Retina (tissue), 1 donor: ENCODE results near the gene WDR27.
A peak's percentile ranks its signal among the peaks of the same experiment; 100 is the strongest.

Source experiments
- DNase-seq: peaks from one replicate; pipeline ENCODE4 v3.0.0-alpha.2; 2016

The WDR27 gene

DNA sequence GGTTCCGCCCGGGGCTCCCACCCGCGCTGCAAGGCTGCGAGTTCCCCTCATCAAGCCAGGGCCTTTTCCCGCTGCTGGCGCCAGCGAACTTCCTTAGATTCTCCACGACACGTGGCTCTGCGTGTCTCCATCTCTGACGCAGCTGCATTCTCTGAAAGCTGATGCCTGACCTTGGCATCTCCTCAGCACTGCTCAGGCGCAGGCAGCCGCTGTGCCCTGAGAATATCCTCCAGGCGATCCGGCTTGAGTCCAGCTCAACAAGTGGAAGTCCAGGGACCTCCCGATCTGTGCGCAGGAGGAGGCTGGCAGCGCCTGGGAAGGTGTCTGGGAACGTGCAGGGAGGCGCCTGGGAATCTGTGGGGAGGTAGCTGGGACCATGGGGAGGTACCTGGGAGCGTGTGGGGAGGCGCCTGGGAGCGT lies 277.0 kb downstream of the WDR27 start:
- DNase-seq: no peak

DNA sequence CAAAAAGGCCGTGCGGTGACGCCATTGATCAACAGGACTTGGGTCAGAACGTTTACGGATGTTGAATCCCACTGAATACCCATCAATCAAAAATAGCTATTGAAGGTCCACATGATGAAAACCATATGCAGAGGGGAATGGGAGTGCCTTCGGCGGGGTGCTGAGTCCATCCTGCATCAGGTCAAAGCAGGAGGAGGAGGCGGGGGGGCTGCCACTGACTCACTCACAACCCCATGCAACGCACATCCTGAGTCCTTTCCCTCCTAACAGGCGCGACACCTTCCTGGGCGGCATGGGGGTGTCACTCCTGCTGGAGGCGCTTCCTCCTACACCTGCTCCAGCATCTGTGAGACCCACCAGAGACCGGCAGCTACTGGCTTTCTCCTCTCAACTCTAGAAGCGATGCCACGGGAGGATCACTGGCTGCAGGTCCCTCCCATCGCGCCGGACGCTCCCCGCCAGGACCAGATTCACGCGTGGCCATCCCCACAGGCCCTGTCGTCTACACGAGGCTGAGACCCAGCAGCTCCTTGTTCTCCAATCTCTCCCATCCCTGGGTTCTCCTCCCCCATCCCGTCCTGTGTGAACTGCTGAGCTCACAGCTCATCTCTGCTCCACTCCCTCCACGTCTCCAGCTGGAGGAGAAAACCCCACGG lies 277.6 kb downstream of the WDR27 start:
- no peak for DNase-seq

DNA sequence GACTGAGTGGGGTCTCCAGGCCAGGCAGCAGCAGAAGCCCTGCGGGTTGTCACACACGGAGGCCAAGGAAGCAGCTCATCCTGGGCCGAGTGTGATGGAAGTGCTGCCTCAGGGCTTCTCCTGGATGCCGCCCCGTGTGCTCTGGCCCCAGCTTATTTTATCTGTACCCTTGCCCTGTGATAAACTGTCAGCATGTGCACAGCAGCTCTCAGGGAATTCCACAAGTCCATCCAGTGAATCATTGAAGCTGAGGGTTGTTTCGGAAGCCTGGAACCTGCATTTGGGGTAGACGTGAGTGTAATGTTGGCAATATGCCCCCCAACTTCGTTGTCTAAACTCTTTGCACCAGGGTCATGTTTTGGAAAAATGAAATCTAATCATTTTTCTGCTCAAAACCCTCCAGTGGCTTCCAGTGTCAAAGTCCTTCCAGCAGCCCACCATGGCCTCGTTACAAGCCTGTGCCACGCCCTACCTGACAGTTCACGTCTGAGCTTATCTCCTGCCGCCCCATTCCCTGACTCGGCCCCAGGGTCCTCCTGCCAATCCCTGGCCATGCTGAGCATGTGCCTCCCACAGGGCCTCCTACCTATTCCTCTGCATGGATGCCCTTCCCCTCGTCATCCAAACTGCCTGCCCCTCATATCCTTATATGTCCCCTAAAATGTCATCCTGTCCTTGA lies 280.1 kb downstream of the WDR27 start:
- no peak for DNase-seq

DNA sequence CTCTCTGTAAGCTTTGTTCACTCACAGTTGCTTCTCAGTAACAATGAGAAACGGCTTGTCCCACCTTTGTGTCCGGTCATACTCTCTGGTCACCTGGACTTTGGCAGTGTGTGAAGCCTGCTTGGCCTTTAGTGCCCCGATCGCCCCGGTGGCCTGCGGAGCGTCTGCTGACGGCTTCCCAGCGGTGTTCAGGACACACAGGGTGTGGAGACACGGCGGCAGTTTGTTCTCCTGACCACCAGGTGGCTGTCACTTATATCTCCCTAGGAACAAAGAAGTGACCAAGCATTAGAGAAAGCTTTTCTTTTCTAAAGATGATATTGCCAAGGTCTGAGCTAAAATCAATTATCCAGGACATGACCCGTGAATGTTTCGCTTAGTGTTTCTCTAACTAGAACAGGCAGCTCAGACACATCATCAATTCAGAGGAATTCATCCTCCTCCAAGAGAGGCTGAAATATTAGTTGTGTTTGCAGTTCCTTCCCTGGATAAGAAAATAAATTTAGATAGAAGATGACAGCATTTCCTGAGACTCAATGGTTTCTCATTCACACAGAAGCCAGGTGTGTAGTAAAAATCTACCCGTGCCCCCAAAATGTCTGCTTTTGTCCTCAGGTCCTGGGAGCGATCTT lies 280.8 kb downstream of the WDR27 start:
- DNase-seq: peak; percentile 73

DNA sequence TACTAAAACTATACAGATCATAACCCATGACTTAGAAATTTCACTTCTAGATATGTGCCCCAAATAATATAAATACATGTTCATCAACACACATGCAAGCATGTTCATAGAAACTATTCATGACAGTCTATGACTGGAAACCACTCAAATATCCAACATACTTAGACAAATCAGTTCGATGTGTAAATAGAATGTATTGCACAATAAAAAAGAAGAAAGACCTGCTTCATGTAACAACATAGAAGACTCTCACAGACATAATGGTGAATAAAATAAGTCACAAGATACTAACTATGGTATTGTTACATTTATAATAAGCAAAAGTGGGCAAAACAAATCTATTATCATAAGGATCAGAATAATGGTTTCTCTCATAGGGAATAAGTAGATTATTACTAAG lies 284.7 kb downstream of the WDR27 start:
- DNase-seq: no peak

DNA sequence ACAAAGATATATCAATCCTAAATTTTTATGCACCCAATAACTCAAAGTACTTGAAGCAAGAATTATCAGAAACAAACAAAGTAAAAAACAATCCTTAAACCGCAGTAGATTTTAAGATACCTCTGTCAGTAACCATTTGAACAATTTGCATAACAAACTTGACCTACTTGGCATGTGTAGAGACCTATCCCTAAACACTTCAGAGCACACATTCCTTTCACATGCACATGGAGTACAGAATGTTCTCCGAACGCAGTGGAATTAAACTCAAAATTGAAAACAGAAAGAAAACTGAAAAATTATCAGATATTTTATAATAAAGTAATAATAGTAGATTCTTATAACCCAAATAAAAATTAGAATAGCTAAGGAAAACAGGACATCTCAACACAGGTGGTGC lies 285.6 kb downstream of the WDR27 start:
- DNase-seq: no peak

DNA sequence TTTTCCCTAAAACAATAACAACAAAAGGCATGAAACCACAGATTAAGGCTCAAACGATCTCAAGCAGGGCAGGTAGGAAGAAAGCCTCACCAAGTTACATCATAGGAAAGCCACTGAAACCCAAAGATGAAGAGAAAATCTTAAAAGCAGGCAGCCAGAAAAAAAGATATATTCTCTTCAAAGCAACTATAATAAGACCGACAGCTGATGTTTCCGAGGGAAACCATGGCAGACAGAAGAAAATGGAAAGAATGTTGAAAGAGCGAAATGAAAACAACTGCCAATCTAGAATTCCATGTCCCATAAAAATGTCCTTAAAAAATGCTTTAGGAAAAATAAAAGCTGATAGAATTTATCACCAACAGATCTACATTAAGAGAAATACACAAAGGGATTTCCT lies 286.6 kb downstream of the WDR27 start:
- no peak for DNase-seq

DNA sequence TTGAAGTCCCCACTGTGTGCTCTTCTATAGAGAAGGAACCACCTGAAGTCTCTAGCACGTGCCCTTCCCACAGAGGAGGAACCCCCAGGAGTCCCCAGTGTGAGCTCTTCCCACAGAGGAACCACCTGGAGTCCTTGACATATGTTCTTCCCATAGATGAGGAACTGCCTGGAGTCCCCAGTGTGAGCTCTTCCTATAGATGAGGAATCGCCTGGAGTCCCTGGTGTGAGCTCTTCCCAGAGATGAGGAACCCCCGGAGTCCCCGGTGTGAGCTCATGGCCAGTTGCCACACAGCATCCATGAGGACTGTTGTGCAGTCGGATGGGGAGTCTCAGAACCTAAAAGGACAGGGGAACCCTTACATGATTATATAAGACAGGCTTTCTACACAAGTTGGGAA lies 290.1 kb downstream of the WDR27 start:
- DNase-seq: no peak

DNA sequence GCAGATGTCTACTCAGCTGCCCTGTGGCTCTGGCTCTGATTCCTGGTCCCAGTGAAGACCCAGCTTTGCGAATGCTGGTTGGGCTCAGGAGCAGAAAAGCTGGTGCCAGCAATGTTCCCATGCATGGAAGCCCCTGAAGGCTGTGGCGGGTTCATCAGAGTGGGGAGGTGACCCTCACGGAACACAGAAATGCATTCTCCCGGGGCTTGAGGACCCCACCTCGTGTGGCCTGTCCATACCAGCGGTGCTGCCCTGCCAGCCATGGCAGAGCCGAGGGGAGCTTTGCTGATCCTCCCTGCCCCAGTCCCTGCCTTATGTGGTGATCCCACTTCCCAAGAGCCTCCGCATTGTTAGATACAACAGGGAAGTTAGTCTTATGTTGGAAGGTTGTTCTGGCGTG lies 290.5 kb downstream of the WDR27 start:
- no peak for DNase-seq

DNA sequence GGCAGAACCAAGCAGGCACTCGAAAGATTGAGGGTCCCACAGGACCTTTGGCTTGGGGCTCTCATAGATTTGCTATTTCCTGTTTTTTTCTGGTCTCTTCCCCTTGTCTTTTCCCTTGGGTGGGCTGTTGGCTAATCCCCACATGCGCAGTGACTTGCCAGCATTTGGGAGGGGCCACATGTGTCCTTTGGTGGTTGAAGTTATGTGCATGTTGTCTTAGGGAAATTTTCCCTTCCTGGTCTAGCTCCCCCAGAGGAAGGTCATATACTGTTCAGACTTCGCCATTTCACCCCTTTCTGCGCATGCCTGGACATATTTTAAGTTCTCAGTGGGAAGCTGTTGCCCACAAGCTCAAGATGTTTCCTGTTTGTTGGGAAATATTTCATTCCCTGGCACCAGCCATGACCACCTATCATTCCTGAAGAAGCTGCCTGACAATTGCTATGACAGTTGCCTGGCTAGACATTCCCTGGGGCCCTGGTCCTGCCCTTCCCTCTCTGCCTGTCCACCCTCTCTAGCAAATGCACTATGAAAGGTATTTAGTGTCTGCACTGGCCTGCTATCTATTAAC lies 292.0 kb downstream of the WDR27 start:
- DNase-seq: no peak

DNA sequence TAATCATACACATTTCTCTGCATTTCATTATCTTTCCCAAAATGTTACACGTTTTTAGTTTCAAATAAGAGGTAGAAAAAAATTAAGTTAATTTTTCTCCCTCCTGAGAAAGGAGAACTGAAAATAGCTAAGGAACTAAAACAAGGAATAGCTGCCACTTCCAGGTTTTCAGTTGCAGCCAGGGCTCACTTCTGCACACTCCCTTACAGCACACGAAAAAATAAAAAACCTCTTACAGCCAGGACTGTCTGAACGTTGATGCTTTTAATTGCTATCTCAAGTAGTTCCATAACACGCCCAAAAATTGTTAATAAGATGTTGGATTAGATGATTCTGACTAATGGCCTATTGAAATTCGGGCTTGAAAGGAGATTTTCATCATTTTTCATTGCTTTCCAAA lies 294.5 kb downstream of the WDR27 start:
- no peak for DNase-seq
